ENCODE measurements around the gene DCST1.

DCST1 gene

GRCh38 chr1:155086856-155087535, 53.4 kb downstream of the DCST1 start:
- no peak for DNase-seq (ENCODE audit: low read depth in 2 of 2)

- DNase-seq (ENCODE audit: low read depth in 2 of 2): peak; percentile 59 to 70
These were observed 57.7 kb downstream of the DCST1 start for GRCh38 chr1:155091071-155092051.

DNA sequence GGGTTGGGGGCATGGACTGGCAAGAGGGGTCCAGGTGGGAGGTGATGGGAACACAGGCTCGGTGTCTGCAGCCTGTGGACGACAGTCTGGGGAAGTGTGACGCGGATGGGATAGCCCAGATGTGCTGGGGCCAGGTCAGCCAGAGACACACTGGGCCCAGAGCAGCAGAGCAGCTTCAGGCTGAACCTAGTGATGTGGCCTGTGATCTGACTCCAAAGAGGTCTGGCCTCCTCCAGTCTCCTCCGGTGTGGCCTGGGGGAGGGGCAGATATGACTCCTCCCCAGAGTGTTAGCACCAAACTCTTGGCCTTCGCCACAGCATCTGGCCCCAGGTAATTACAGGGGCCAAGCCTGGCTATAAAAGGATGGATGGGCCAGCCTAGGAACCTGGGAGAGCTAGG, 58.5 kb downstream of the DCST1 start:
- DNase-seq (ENCODE audit: low read depth in 2 of 2): no peak

GRCh38 chr1:155092641-155093040, 59.0 kb downstream of the DCST1 start:
- DNase-seq (ENCODE audit: low read depth in 2 of 2): no peak

- no peak for DNase-seq (ENCODE audit: low read depth in 2 of 2)
These were observed 60.4 kb downstream of the DCST1 start for GRCh38 chr1:155093911-155094621.

DNA sequence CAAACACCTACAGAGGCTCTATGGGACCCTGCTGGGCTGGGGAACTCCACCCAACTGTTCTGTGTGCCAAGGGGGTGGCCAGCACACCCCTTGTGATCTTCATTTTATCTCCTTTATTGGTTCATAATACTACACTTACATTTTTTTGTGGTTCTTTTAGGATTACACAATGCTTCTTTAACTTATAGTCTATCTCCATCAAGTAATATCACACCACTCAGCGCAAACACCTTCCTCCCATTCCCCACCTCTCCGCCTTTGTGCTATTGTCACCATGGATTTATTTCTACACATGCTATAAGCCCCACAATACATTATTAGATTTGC, 61.0 kb downstream of the DCST1 start:
- no peak for DNase-seq (ENCODE audit: low read depth in 2 of 2)

GRCh38 chr1:155099331-155099730, 65.7 kb downstream of the DCST1 start:
- no peak for DNase-seq (ENCODE audit: low read depth in 2 of 2)
